H9 (cell line): ENCODE measurements around the gene UPF2. TPM values are rescaled to one million over a fixed set of nuclear protein-coding genes. Genes with fewer than 3 reads are reported as not detected.

ENCODE experiments used
- DNase-seq: peaks from one replicate; pipeline ENCODE4 v3.0.0-alpha.2; 2017
- H2AFZ ChIP-seq: one replicate; pipeline ENCODE4 v1.6.1; 2013; ENCODE audit warnings: mild to moderate bottlenecking, low read length, control low read depth, moderate library complexity
- H2AK5ac ChIP-seq: 2 replicates; pipeline ENCODE4 v1.6.1; 2013; ENCODE audit warnings: low read length, control low read depth, mixed read lengths; ENCODE audit not compliant: insufficient read length
- H2BK120ac ChIP-seq: one replicate; pipeline ENCODE4 v1.6.1; 2013; ENCODE audit warnings: low read depth, mild to moderate bottlenecking, low read length, control low read depth, inconsistent platforms; ENCODE audit not compliant: poor library complexity, severe bottlenecking
- H2BK12ac ChIP-seq: 2 replicates; pipeline ENCODE4 v1.6.1; 2013; ENCODE audit warnings: low read length, control low read depth, mixed read lengths, low read depth; ENCODE audit not compliant: insufficient read length
- H2BK15ac ChIP-seq: 2 replicates; pipeline ENCODE4 v1.6.1; 2013; ENCODE audit warnings: low read depth, low read length, control low read depth
- H2BK20ac ChIP-seq: one replicate; pipeline ENCODE4 v1.6.1; 2013; ENCODE audit warnings: low read depth, mild to moderate bottlenecking, low read length, control low read depth, inconsistent platforms; ENCODE audit not compliant: poor library complexity, severe bottlenecking
- H2BK5ac ChIP-seq: 2 replicates; pipeline ENCODE4 v1.6.1; 2013; ENCODE audit warnings: low read length, control low read depth, mixed read lengths; ENCODE audit not compliant: insufficient read length
- H3K14ac ChIP-seq: 2 replicates; pipeline ENCODE4 v1.6.1; 2013; ENCODE audit warnings: low read length, control low read depth; ENCODE audit not compliant: insufficient read depth
- H3K18ac ChIP-seq: 2 replicates; pipeline ENCODE4 v1.6.1; 2013; ENCODE audit warnings: low read depth, mild to moderate bottlenecking, mixed read lengths, low read length, control low read depth; ENCODE audit not compliant: insufficient read length
- H3K23ac ChIP-seq: 2 replicates; pipeline ENCODE4 v1.6.1; 2013; ENCODE audit warnings: low read length, control low read depth, mixed read lengths, low read depth; ENCODE audit not compliant: insufficient read length
- H3K23me2 ChIP-seq: 2 replicates; pipeline ENCODE4 v1.6.1; 2013; ENCODE audit warnings: low read depth, mild to moderate bottlenecking, mixed read lengths, low read length, control low read depth; ENCODE audit not compliant: insufficient read length, poor library complexity, severe bottlenecking
- H3K27ac ChIP-seq: 2 replicates; pipeline ENCODE4 v1.5.1; 2013; ENCODE audit warnings: low read length, control low read depth, mixed read lengths, low read depth; ENCODE audit not compliant: insufficient read length
- H3K27me3 ChIP-seq: 2 replicates; pipeline ENCODE4 v1.6.1; 2013; ENCODE audit warnings: low read length, control low read depth, inconsistent platforms; ENCODE audit not compliant: insufficient read depth
- H3K4ac ChIP-seq: 2 replicates; pipeline ENCODE4 v1.6.1; 2013; ENCODE audit warnings: low read depth, mild to moderate bottlenecking, control low read depth, inconsistent platforms, low read length, moderate library complexity
- H3K4me1 ChIP-seq: 2 replicates; pipeline ENCODE4 v1.6.1; 2013; ENCODE audit warnings: low read length, control low read depth, inconsistent platforms; ENCODE audit not compliant: insufficient read depth
- H3K4me2 ChIP-seq: 2 replicates; pipeline ENCODE4 v1.6.1; 2013; ENCODE audit warnings: low read length, control low read depth, mixed read lengths; ENCODE audit not compliant: insufficient read length, insufficient read depth
- H3K56ac ChIP-seq: 2 replicates; pipeline ENCODE4 v1.6.1; 2013; ENCODE audit warnings: low read depth, mild to moderate bottlenecking, mixed read lengths, low read length, control low read depth; ENCODE audit not compliant: insufficient read length
- H3K79me1 ChIP-seq: 2 replicates; pipeline ENCODE4 v1.6.1; 2013; ENCODE audit warnings: low read depth, mild to moderate bottlenecking, moderate library complexity, low read length, control low read depth, inconsistent platforms; ENCODE audit not compliant: insufficient read depth, poor library complexity, severe bottlenecking
- H3K79me2 ChIP-seq: 2 replicates; pipeline ENCODE4 v1.6.1; 2013; ENCODE audit warnings: low read length, control low read depth, inconsistent platforms; ENCODE audit not compliant: insufficient read depth
- H3K9ac ChIP-seq: 2 replicates; pipeline ENCODE4 v1.6.1; 2013; ENCODE audit warnings: low read length, control low read depth, mixed read lengths; ENCODE audit not compliant: insufficient read length; ENCODE audit errors: extremely low read depth
- H3K9me3 ChIP-seq: one replicate; pipeline ENCODE4 v1.6.1; 2013; ENCODE audit warnings: low read depth, low read length, inconsistent platforms; ENCODE audit not compliant: control insufficient read depth
- H3T11ph ChIP-seq: one replicate; pipeline ENCODE4 v1.6.1; 2013; ENCODE audit warnings: mild to moderate bottlenecking, low read length, control low read depth, inconsistent platforms
- H4K20me1 ChIP-seq: one replicate; pipeline ENCODE4 v1.6.1; 2013; ENCODE audit not compliant: control insufficient read depth, insufficient read length, insufficient read depth
- H4K5ac ChIP-seq: 2 replicates; pipeline ENCODE4 v1.6.1; 2013; ENCODE audit warnings: low read depth, mild to moderate bottlenecking, mixed read lengths, low read length, control low read depth; ENCODE audit not compliant: insufficient read length
- H4K8ac ChIP-seq: replicated peaks from 2 replicates; pipeline ENCODE4 v1.6.1; 2013; ENCODE audit warnings: low read length, control low read depth, mixed read lengths, low read depth; ENCODE audit not compliant: insufficient read length
- H4K91ac ChIP-seq: 2 replicates; pipeline ENCODE4 v1.6.1; 2013; ENCODE audit warnings: low read depth, mild to moderate bottlenecking, moderate library complexity, mixed read lengths, low read length, control low read depth; ENCODE audit not compliant: insufficient read length
- H3K27ac Mint-ChIP-seq, 3 experiments: 2 replicates in 2 of 3; 3 replicates in 1 of 3; pipeline ENCODE4 v1.8.0; 2020 to 2021; ENCODE audit warnings: mixed read lengths in 3 of 3, mild to moderate bottlenecking in 1 of 3, moderate library complexity in 1 of 3
- H3K27me3 Mint-ChIP-seq: 2 replicates; pipeline ENCODE4 v1.8.0; 2021; ENCODE audit warnings: low read depth, mild to moderate bottlenecking, moderate library complexity, mixed read lengths
- H3K36me3 Mint-ChIP-seq, 3 experiments: 2 replicates in 2 of 3; 3 replicates in 1 of 3; pipeline ENCODE4 v1.8.0; 2020 to 2021; ENCODE audit warnings: low read depth in 3 of 3, mixed read lengths in 3 of 3; ENCODE audit not compliant: insufficient read depth in 1 of 3
- H3K4me1 Mint-ChIP-seq, 2 experiments: 2 replicates each; pipeline ENCODE4 v1.8.0; 2020; ENCODE audit warnings: mixed read lengths in 2 of 2
- H3K4me3 Mint-ChIP-seq, 2 experiments: 2 replicates in 1 of 2; 3 replicates in 1 of 2; pipeline ENCODE4 v1.8.0; 2020 to 2021; ENCODE audit warnings: mild to moderate bottlenecking in 2 of 2, mixed read lengths in 2 of 2, moderate library complexity in 1 of 2
- H3K9me3 Mint-ChIP-seq, 2 experiments: 2 replicates in 1 of 2; 3 replicates in 1 of 2; pipeline ENCODE4 v1.8.0; 2020; ENCODE audit warnings: mild to moderate bottlenecking in 2 of 2, mixed read lengths in 2 of 2, moderate library complexity in 1 of 2
- CTCF ChIP-seq: fragments of 200-600 bp; sonication (generic); conservative IDR thresholded peaks from 3 replicates; pipeline ENCODE4 v1.8.0; 2021; ENCODE audit warnings: antibody characterized with exemption, mild to moderate bottlenecking
- WGBS: extraction: QIAGEN DNeasy Blood & Tissue Kit; methylation state at CpG from one replicate; pipeline ENCODE4 v1.1.7; 2013; ENCODE audit warnings: missing lambda C conversion rate, low lambda C conversion rate, mixed read lengths; ENCODE audit not compliant: insufficient read length; ENCODE audit errors: extremely low coverage; 5-methylcytosine and 5-hydroxymethylcytosine counted together
- total RNA-seq: library from RNA; stranded (reverse); gene quantifications from 2 replicates; pipeline ENCODE4 v1.2.1, GENCODE V29; 2021

Gene UPF2
- total RNA-seq, 1 experiment from 2014 or later: 34.1 TPM

- no peak overlapping the region for H3K56ac ChIP-seq
- no peaks in the 10 kb centered on the region for H3K79me1 ChIP-seq
- H3K27ac Mint-ChIP-seq: no peak overlapping the region
- no peak overlapping the region for H2BK5ac ChIP-seq
- H3K27me3 Mint-ChIP-seq: no peaks in the 10 kb centered on the region
- no peak overlapping the region for H4K91ac ChIP-seq
- no peak overlapping the region for H3K4me2 ChIP-seq
- no peak overlapping the region for H3K9ac ChIP-seq
- no peak overlapping the region for H3K18ac ChIP-seq
- no peak overlapping the region for H2BK20ac ChIP-seq
- no peak overlapping the region for H3K4me3 Mint-ChIP-seq
- no peak overlapping the region for H2AFZ ChIP-seq
- no peak for DNase-seq
- peaks cover 8% of the 10 kb centered on the region for H3K4me1 ChIP-seq
- no peak overlapping the region for H3T11ph ChIP-seq
- no peaks in the 10 kb centered on the region for H3K9me3 ChIP-seq
- no peak overlapping the region for H2BK12ac ChIP-seq
- no peak overlapping the region for H2BK15ac ChIP-seq
- no peaks in the 10 kb centered on the region for H3K23me2 ChIP-seq
- no peak overlapping the region for H3K14ac ChIP-seq
- H3K4ac ChIP-seq: no peak overlapping the region
- H4K5ac ChIP-seq: no peak overlapping the region
- no peaks in the 10 kb centered on the region for H3K79me2 ChIP-seq
- H3K27ac ChIP-seq: no peak overlapping the region
- TF ChIP-seq CTCF: no peak
- H3K9me3 Mint-ChIP-seq: no peaks in the 10 kb centered on the region
- no peaks in the 10 kb centered on the region for H4K20me1 ChIP-seq
- no peak overlapping the region for H2BK120ac ChIP-seq
- no peak overlapping the region for H2AK5ac ChIP-seq
- H3K4me1 Mint-ChIP-seq: peaks cover 11 to 24% of the 10 kb centered on the region in 2 experiments
- H3K27me3 ChIP-seq: no peaks in the 10 kb centered on the region
- H3K23ac ChIP-seq: no peak overlapping the region
- no peak overlapping the region for H4K8ac ChIP-seq
- no CpG with 5 or more reads among the region's 6 CpGs for WGBS
- H3K36me3 Mint-ChIP-seq: no peaks in the 10 kb centered on the region
Measured at GRCh38 chr10:11901036-11901301, 141.6 kb downstream of the UPF2 start.
